Loucy (cell line): Measurements from ENCODE around the gene ZGRF1.

ENCODE experiments used
- H2AFZ ChIP-seq: fragments of 200-600 bp; sonication (generic); 2 replicates; pipeline ENCODE4 v1.6.0; 2016; ENCODE audit warnings: antibody characterized with exemption, mild to moderate bottlenecking, low read length, moderate library complexity
- H3F3A ChIP-seq: fragments of 200-600 bp; 2 replicates; pipeline ENCODE4 v1.6.0; 2016; ENCODE audit warnings: antibody characterized with exemption, low read depth, mild to moderate bottlenecking
- H3K27me3 ChIP-seq: fragments of 200-600 bp; sonication (generic); 2 replicates; pipeline ENCODE4 v1.6.1; 2014; ENCODE audit warnings: low read length, mild to moderate bottlenecking; ENCODE audit not compliant: insufficient read depth, poor library complexity, severe bottlenecking
- H3K36me3 ChIP-seq: fragments of 200-600 bp; sonication (generic); 2 replicates; pipeline ENCODE4 v1.6.1; 2016; ENCODE audit warnings: low read length; ENCODE audit not compliant: insufficient read depth
- H3K4me1 ChIP-seq: fragments of 200-600 bp; sonication (generic); 2 replicates; pipeline ENCODE4 v1.5.1; 2014; ENCODE audit warnings: low read length, mild to moderate bottlenecking; ENCODE audit not compliant: insufficient read depth, poor library complexity, severe bottlenecking
- H3K4me2 ChIP-seq: fragments of 200-600 bp; sonication (generic); 2 replicates; pipeline ENCODE4 v1.6.0; 2014; ENCODE audit warnings: antibody characterized with exemption, low read length, low read depth, mild to moderate bottlenecking; ENCODE audit not compliant: poor library complexity, severe bottlenecking
- H3K4me3 ChIP-seq: fragments of 200-600 bp; sonication (generic); 2 replicates; pipeline ENCODE4 v1.5.1; 2014; ENCODE audit warnings: low read length, mild to moderate bottlenecking, mixed read lengths; ENCODE audit not compliant: poor library complexity, severe bottlenecking
- H3K79me2 ChIP-seq: fragments of 200-600 bp; sonication (generic); 2 replicates; pipeline ENCODE4 v1.6.1; 2014; ENCODE audit warnings: low read length; ENCODE audit not compliant: insufficient read depth
- H3K9ac ChIP-seq: fragments of 200-600 bp; sonication (generic); 2 replicates; pipeline ENCODE4 v1.6.0; 2014; ENCODE audit warnings: mild to moderate bottlenecking, low read depth, low read length, moderate library complexity; ENCODE audit not compliant: poor library complexity, severe bottlenecking
- H3K9me2 ChIP-seq: fragments of 200-600 bp; sonication (generic); replicated peaks from 2 replicates; pipeline ENCODE4 v1.6.1; 2016; ENCODE audit warnings: low read depth, low read length, mixed read lengths
- H3K9me3 ChIP-seq: fragments of 200-600 bp; sonication (generic); 2 replicates; pipeline ENCODE4 v1.6.1; 2014; ENCODE audit warnings: mild to moderate bottlenecking, antibody characterized with exemption, low read length, low read depth; ENCODE audit not compliant: insufficient read depth
- H4K20me1 ChIP-seq: fragments of 200-600 bp; sonication (generic); 2 replicates; pipeline ENCODE4 v1.6.0; 2014; ENCODE audit warnings: antibody characterized with exemption, low read length, mild to moderate bottlenecking; ENCODE audit not compliant: insufficient read depth, poor library complexity, severe bottlenecking
- EZH2phosphoT487 ChIP-seq: fragments of 200-600 bp; IDR thresholded peaks from 2 replicates; pipeline ENCODE4 v1.6.1; 2018; ENCODE audit warnings: antibody characterized with exemption, mild to moderate bottlenecking, moderate library complexity, borderline replicate concordance
- TF ChIP-seq, protein P1 (sequence below): fragments of 200-600 bp; sonication (generic); conservative IDR thresholded peaks from 2 replicates; pipeline ENCODE4 v1.5.1; 2014; ENCODE audit warnings: mild to moderate bottlenecking, antibody characterized with exemption, low read length

ZGRF1 gene

DNA sequence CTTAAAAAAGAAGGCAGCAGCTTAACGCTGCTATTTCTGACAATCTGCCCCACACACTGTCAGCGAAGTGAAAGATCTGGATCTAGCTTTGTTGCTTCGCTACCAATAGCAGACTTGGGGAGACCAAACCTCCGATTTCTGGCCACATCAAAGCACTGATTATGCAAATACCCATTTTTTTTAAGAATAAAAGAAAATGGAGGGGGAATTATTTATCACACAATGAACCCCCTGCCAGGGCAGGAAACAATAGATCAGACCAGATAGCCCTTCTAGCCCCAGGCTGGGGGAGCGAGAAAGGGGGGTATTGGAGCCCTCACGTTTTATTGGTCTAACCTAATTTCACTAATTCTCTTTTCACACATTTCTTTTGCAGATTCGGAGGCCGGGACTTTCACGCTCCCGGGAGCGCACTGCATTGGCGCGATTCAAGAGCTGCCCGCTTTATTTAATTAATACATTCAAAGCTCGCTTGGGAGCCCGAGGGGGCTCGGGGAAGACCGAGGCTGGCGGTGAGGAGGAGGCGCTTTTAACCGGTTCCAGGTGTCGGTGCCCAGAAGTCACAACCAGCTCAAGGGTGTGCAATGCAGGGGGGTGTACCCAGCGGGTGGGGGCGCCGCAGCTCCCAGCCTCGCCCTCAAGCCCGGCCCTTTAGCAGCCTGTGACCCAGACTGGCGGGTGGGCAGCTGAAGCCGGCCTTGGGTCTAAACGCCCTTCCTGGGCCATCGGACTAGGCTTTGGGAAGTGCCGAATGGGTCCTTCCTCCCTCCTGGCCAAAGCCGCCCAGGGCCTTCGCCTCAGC lies 126.2 kb downstream of the ZGRF1 start:
- TF ChIP-seq, protein P1, sequence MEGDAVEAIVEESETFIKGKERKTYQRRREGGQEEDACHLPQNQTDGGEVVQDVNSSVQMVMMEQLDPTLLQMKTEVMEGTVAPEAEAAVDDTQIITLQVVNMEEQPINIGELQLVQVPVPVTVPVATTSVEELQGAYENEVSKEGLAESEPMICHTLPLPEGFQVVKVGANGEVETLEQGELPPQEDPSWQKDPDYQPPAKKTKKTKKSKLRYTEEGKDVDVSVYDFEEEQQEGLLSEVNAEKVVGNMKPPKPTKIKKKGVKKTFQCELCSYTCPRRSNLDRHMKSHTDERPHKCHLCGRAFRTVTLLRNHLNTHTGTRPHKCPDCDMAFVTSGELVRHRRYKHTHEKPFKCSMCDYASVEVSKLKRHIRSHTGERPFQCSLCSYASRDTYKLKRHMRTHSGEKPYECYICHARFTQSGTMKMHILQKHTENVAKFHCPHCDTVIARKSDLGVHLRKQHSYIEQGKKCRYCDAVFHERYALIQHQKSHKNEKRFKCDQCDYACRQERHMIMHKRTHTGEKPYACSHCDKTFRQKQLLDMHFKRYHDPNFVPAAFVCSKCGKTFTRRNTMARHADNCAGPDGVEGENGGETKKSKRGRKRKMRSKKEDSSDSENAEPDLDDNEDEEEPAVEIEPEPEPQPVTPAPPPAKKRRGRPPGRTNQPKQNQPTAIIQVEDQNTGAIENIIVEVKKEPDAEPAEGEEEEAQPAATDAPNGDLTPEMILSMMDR, result no peak
- TF ChIP-seq EZH2phosphoT487, result no peak
- no peak overlapping the region for H2AFZ ChIP-seq
- no peak overlapping the region for H3K4me2 ChIP-seq
- no peaks in the 10 kb centered on the region for H3K79me2 ChIP-seq
- H3K9ac ChIP-seq, result no peak overlapping the region
- no peaks in the 10 kb centered on the region for H4K20me1 ChIP-seq
- no peaks in the 10 kb centered on the region for H3K36me3 ChIP-seq
- no peaks in the 10 kb centered on the region for H3K4me1 ChIP-seq
- H3K27me3 ChIP-seq, result no peaks in the 10 kb centered on the region
- no peaks in the 10 kb centered on the region for H3F3A ChIP-seq
- H3K4me3 ChIP-seq, result no peak overlapping the region
- no peaks in the 10 kb centered on the region for H3K9me2 ChIP-seq
- H3K9me3 ChIP-seq, result no peaks in the 10 kb centered on the region

GRCh38 chr4:112509243-112510141 lies 127.2 kb downstream of the ZGRF1 start:
- Histone ChIP-seq H3K9ac (no peak overlapping the region), H3K9me2 (no peaks in the 10 kb centered on the region), H3K36me3 (no peaks in the 10 kb centered on the region), H3K4me3 (no peak overlapping the region), H2AFZ (no peak overlapping the region), H3K4me2 (no peak overlapping the region), H3K4me1 (no peaks in the 10 kb centered on the region), H4K20me1 (no peaks in the 10 kb centered on the region), H3K79me2 (no peaks in the 10 kb centered on the region), H3K9me3 (no peaks in the 10 kb centered on the region), H3K27me3 (no peaks in the 10 kb centered on the region), H3F3A (no peaks in the 10 kb centered on the region)
- TF ChIP-seq EZH2phosphoT487, result no peak
- TF ChIP-seq, protein P1, result no peak

DNA sequence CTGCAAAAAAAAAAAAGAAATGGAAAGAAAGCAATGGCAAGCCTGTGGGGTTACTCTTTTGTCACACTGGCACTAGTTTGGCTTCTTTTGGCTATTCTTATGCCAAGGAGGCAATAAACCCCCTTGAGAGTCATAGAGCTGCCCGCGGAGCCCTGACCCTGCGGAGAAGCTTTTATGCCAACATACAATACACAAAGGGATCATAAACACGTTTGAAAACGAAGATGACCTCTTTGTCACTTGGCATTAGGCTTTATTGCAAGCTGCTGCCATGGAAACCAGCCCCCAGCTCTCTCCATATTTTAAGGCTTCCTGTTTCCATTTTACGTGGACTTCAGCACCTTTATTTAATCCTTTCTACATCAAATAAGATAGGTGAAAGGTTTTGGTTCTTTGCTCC lies 128.4 kb downstream of the ZGRF1 start:
- Histone ChIP-seq H3K4me1 (no peaks in the 10 kb centered on the region), H2AFZ (peak overlapping the region; percentile 19; the same call in 1 of the 2 replicates), H4K20me1 (no peaks in the 10 kb centered on the region), H3K79me2 (no peaks in the 10 kb centered on the region), H3K4me3 (no peak overlapping the region), H3K9me3 (no peaks in the 10 kb centered on the region), H3K9ac (no peak overlapping the region), H3K36me3 (no peaks in the 10 kb centered on the region), H3F3A (no peaks in the 10 kb centered on the region), H3K9me2 (no peaks in the 10 kb centered on the region), H3K4me2 (no peak overlapping the region), H3K27me3 (no peaks in the 10 kb centered on the region)
- TF ChIP-seq, protein P1, result no peak
- no peak for TF ChIP-seq EZH2phosphoT487
